Calu3 (cell line): ENCODE results near the gene PDZD4. TPM values are rescaled to one million over a fixed set of nuclear protein-coding genes. Genes with fewer than 3 reads are reported as not detected.

Experiments used
- BruUV-seq: library from RNA; stranded (reverse); fragments of 400-500 nt; replicated peaks from 2 replicates; lab custom pipeline; 2021; lab: Mats Ljungman, UMichigan
- CTCF ChIA-PET: fragments of 300-600 bp; sonication (Branson Sonifier 250); formaldehyde crosslinking; loops from one replicate; lab custom pipeline; 2022; ENCODE audit warnings: antibody characterized with exemption; lab: Charles Lee
- DNase-seq: peaks from one replicate; pipeline ENCODE4 v3.0.0; 2022
- H3K27ac Mint-ChIP-seq: one replicate; pipeline ENCODE4 v1.8.0; 2022; ENCODE audit warnings: mixed read lengths; ENCODE audit not compliant: unreplicated experiment
- H3K27me3 Mint-ChIP-seq: one replicate; pipeline ENCODE4 v1.8.0; 2022; ENCODE audit warnings: mixed read lengths; ENCODE audit not compliant: unreplicated experiment
- H3K36me3 Mint-ChIP-seq: one replicate; pipeline ENCODE4 v1.8.0; 2022; ENCODE audit warnings: mild to moderate bottlenecking, moderate library complexity, mixed read lengths; ENCODE audit not compliant: insufficient read depth, unreplicated experiment
- H3K4me1 Mint-ChIP-seq: one replicate; pipeline ENCODE4 v1.8.0; 2022; ENCODE audit warnings: mild to moderate bottlenecking, low read depth, mixed read lengths; ENCODE audit not compliant: unreplicated experiment
- H3K4me3 Mint-ChIP-seq: one replicate; pipeline ENCODE4 v1.8.0; 2022; ENCODE audit warnings: mild to moderate bottlenecking, low read depth, moderate library complexity, mixed read lengths; ENCODE audit not compliant: unreplicated experiment
- H3K9me3 Mint-ChIP-seq: one replicate; pipeline ENCODE4 v1.8.0; 2022; ENCODE audit warnings: low read depth, mixed read lengths; ENCODE audit not compliant: unreplicated experiment
- intact Hi-C: fragments of 100-400 bp; cut with micrococcal nuclease; formaldehyde crosslinking; loops from one replicate; pipeline ENCODE4 v1.10.0; 2022; ENCODE audit not compliant: unreplicated experiment
- total RNA-seq: library from RNA; stranded (reverse); gene quantifications from 2 replicates; pipeline ENCODE4 v1.2.3, GENCODE V29; 2022
- TF ChIP-seq, protein P1 (sequence below): fragments of 200-600 bp; IDR thresholded peaks from one replicate; pipeline ENCODE4 v1.8.0; 2022; ENCODE audit warnings: antibody characterized with exemption; ENCODE audit not compliant: unreplicated experiment

PDZD4 gene
- total RNA-seq, 1 experiment from 2014 or later: 0.76 TPM

DNA sequence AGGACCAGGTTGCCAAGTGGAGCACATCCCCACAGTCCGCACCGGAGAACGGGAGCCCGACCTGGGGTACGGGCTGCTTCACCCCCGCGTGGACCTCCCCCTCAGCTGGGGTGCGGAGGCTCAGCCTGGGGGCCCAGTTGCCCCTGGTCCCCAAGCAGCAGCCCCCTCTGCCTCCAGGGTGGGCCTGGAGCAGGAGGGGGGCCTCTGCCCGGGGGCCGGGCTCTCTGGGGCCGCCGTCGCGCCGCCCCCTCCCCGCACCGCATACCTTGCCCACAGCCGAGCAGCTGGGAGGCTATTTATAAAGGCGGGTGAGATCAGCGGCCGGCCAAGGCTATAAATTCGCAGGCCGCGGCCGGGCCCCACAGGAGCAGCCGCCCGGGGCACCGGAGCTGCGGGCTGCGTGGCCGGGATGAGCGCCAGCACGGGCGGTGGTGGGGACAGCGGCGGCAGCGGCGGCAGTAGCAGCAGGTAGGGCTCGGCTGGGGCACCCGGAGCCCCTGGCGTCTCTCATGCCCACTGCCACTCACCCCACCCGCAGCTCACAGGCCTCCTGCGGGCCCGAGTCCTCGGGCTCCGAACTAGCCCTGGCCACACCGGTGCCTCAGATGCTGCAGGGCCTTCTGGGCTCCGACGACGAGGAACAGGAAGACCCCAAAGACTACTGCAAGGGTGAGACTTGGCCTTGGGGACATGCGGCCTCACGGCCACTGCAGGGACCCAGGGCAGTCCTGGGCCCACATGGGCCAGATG lies 49.5 kb downstream of the PDZD4 start, which contains the start of gene SRPK3:
SRPK3 (plus strand) TSS at position 364 of the 750 bp plus-strand sequence; CDS start at position 410, 46 bp downstream.
- peaks cover 15% of the 10 kb centered on the region for H3K27me3 Mint-ChIP-seq
- no TSS peak for BruUV-seq
- H3K4me1 Mint-ChIP-seq: peaks cover 9% of the 10 kb centered on the region
- intact Hi-C loops: no loop called here
- TF ChIP-seq, protein P1, sequence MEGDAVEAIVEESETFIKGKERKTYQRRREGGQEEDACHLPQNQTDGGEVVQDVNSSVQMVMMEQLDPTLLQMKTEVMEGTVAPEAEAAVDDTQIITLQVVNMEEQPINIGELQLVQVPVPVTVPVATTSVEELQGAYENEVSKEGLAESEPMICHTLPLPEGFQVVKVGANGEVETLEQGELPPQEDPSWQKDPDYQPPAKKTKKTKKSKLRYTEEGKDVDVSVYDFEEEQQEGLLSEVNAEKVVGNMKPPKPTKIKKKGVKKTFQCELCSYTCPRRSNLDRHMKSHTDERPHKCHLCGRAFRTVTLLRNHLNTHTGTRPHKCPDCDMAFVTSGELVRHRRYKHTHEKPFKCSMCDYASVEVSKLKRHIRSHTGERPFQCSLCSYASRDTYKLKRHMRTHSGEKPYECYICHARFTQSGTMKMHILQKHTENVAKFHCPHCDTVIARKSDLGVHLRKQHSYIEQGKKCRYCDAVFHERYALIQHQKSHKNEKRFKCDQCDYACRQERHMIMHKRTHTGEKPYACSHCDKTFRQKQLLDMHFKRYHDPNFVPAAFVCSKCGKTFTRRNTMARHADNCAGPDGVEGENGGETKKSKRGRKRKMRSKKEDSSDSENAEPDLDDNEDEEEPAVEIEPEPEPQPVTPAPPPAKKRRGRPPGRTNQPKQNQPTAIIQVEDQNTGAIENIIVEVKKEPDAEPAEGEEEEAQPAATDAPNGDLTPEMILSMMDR: no peak
- H3K36me3 Mint-ChIP-seq: peaks cover 31% of the 10 kb centered on the region
- CTCF ChIA-PET: no interaction called here
- no peak within 1 kb of the TSS for H3K4me3 Mint-ChIP-seq
- peak within 1 kb of the TSS; percentile 87 for H3K27ac Mint-ChIP-seq
- H3K9me3 Mint-ChIP-seq: no peaks in the 10 kb centered on the region
- DNase-seq: no peak

DNA sequence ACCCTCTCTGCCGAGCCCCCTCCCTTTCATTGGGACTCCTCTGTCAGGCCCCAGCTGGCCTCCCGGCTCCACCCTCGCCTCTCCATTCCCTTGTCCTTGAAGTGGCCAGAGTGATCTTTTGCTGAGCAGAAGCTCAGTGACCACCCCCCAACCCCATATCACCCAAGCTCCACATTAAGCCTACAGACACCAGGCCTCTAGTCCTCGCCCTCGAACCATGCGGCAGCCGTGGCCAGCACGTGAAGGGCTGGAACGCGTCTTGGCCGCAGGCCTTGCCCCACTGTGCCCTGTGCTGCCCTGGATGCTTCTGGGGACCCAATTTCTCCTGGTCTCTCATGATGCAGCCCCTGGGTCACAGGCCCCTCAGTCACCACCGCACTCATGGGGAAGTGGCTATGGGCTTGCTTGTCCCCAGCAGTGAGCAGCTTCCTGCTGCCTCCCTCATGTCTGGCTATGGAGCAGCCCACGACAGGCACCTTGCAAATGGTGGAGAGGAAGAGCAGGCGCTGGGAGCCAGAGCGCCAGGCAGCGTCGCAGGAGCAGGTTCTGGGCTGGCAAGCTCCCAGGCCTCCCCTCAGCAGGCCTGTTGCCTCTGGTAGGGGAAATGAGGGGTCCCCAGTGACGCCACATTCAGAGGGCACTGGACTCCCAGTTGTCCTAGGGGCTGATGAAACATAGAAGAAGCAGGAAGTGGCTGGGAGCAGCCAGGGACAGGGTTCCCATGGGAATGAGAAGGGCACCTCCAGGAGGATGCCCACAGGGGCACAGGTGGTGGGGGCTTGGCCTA lies 50.3 kb downstream of the PDZD4 start:
- H3K27ac Mint-ChIP-seq: peak overlapping the region; percentile 87
- intact Hi-C loops: no loop called here
- CTCF ChIA-PET: no interaction called here
- peaks cover 9% of the 10 kb centered on the region for H3K4me1 Mint-ChIP-seq
- no TSS peak for BruUV-seq
- TF ChIP-seq, protein P1: no peak
- no peak overlapping the region for H3K4me3 Mint-ChIP-seq
- no peak for DNase-seq
- H3K27me3 Mint-ChIP-seq: peaks cover 15% of the 10 kb centered on the region
- H3K36me3 Mint-ChIP-seq: peaks cover 31% of the 10 kb centered on the region
- no peaks in the 10 kb centered on the region for H3K9me3 Mint-ChIP-seq

DNA sequence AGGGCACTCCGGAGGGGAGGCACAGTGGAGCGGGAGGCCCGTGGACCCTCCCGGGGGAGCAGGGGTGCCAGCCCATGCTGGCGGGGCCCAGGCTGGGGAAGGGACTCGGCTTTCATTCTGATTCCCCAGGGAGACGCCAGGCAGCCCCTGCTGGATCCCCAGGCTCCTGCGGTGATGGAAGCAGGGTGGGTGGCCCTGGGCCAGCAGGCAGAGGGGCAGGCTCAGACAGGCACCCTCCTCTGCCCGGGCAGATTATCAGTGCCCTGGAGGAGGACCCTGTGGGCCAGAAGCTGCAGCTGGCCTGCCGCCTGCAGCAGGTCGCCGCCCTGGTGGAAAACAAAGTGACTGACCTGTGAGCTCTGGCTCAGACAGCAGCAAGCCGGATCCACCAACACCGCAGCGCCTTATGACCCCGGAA lies 51.7 kb downstream of the PDZD4 start:
- no TSS peak for BruUV-seq
- CTCF ChIA-PET: no interaction called here
- DNase-seq: peak; percentile 44

DNA sequence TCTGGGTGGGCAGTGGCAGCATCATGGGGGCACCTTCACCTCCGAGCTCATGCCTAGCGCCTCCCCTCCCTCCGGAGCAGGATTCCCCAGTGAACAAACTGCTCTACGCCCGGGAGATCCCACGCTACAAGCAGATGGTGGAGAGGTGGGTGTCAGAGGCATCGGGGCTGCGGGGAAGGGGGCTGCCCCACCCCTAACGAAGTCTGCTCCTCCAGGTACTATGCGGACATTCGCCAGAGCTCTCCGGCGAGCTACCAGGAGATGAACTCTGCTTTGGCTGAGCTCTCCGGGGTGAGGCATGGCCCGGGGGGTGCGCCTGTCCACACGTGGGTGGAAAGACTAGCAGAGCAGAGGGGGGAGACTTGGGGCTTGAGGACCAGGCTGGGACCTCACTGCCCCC lies 52.2 kb downstream of the PDZD4 start:
- H3K9me3 Mint-ChIP-seq: no peaks in the 10 kb centered on the region
- H3K27me3 Mint-ChIP-seq: peaks cover 15% of the 10 kb centered on the region
- no peak overlapping the region for H3K4me3 Mint-ChIP-seq
- DNase-seq: no peak
- TF ChIP-seq, protein P1: no peak
- BruUV-seq: no TSS peak
- H3K27ac Mint-ChIP-seq: no peak overlapping the region
- peaks cover 25% of the 10 kb centered on the region for H3K36me3 Mint-ChIP-seq
- intact Hi-C loops: no loop called here
- CTCF ChIA-PET: no interaction called here
- H3K4me1 Mint-ChIP-seq: peaks cover 9% of the 10 kb centered on the region

More for the DNA sequence above, 51.7 kb downstream of the PDZD4 start:
- Mint-ChIP-seq H3K27me3 (peaks cover 15% of the 10 kb centered on the region), H3K4me1 (peaks cover 9% of the 10 kb centered on the region), H3K4me3 (no peak overlapping the region), H3K9me3 (no peaks in the 10 kb centered on the region), H3K27ac (no peak overlapping the region), H3K36me3 (peaks cover 25% of the 10 kb centered on the region)
- TF ChIP-seq, protein P1: peak; percentile 29
- intact Hi-C loops: no loop called here
